ENCODE results near the gene PIGU. TPM values are rescaled to one million over a fixed set of nuclear protein-coding genes. Genes with fewer than 3 reads are reported as not detected.

The PIGU gene
- polyA plus RNA-seq, 3 donors = 5.8 to 11.3 (median 10.9) TPM

GRCh38 chr20:34562641-34563040 lies 114.3 kb downstream of the PIGU start:
- Histone ChIP-seq H3K9ac (ENCODE audit: insufficient read depth, low read length, poor library complexity, severe bottlenecking) (no peak overlapping the region), H3K4me2 (replicated peaks; ENCODE audit: extremely low read depth, low read length, poor library complexity, severe bottlenecking) (no peak overlapping the region), H3K27ac (ENCODE audit: low read depth in 1 of 2, low read length in 2 of 2) (peak overlapping the region in 1 of 2 donors; percentile 3), H3K4me1 (ENCODE audit: control insufficient read depth in 1 of 2, insufficient read depth in 2 of 2, low read length in 2 of 2) (peaks cover 6 to 13% of the 10 kb centered on the region in 2 donors), H3K27me3 (ENCODE audit: control insufficient read depth in 2 of 2, insufficient read depth in 2 of 2, low read length in 2 of 2) (no peaks in the 10 kb centered on the region), H3K79me2 (ENCODE audit: insufficient read depth, low read length) (no peaks in the 10 kb centered on the region), H4K20me1 (ENCODE audit: insufficient read depth, low read length) (no peaks in the 10 kb centered on the region), H3K9me3 (replicated peaks in 1 of 2; ENCODE audit: control insufficient read depth in 1 of 2, insufficient read depth in 1 of 2, low read length in 2 of 2) (no peaks in the 10 kb centered on the region), H3K4me3 (replicated peaks in 1 of 3; ENCODE audit: low read depth in 2 of 3, low read length in 3 of 3) (no peak overlapping the region), H3K36me3 (replicated peaks in 1 of 2; ENCODE audit: control insufficient read depth in 1 of 2, insufficient read depth in 2 of 2, low read length in 2 of 2) (no peaks in the 10 kb centered on the region), H2AFZ (ENCODE audit: insufficient read depth, low read depth, low read length, poor library complexity, severe bottlenecking) (no peak overlapping the region)
- Mint-ChIP-seq H3K9me3 (peaks cover 0 to 1% (median 0%) of the 10 kb centered on the region in 7 donors), H3K4me3 (no peak overlapping the region), H3K27me3 (ENCODE audit: low read depth in 3 of 3) (peaks cover 0 to 2% (median 0%) of the 10 kb centered on the region in 3 donors), H3K27ac (peak overlapping the region in 1 of 7 donors; percentile 14), H3K36me3 (peaks cover 5 to 11% of the 10 kb centered on the region in 2 donors), H3K4me1 (peaks cover 5% of the 10 kb centered on the region)
- WGBS (ENCODE audit: insufficient coverage) = 79% methylated on average over 4 of the region's 5 CpGs
- TF ChIP-seq CTCF (IDR thresholded peaks at IDR 0.05) = peak; percentile 41
- no peak for DNase-seq
- intact Hi-C loops (cut with micrococcal nuclease) = loop anchor here in 1 of 2 donors (5.0 kb wide), 1 partner anchor 145 kb away; no protein-coding TSS in a partner anchor

- Histone ChIP-seq H3K27me3 (ENCODE audit: control insufficient read depth in 2 of 2, insufficient read depth in 2 of 2, low read length in 2 of 2) (no peaks in the 10 kb centered on the region), H3K4me3 (replicated peaks in 1 of 3; ENCODE audit: low read depth in 2 of 3, low read length in 3 of 3) (no peak overlapping the region), H4K20me1 (ENCODE audit: insufficient read depth, low read length) (no peaks in the 10 kb centered on the region), H3K36me3 (replicated peaks in 1 of 2; ENCODE audit: control insufficient read depth in 1 of 2, insufficient read depth in 2 of 2, low read length in 2 of 2) (no peaks in the 10 kb centered on the region), H3K9me3 (replicated peaks in 1 of 2; ENCODE audit: control insufficient read depth in 1 of 2, insufficient read depth in 1 of 2, low read length in 2 of 2) (no peaks in the 10 kb centered on the region), H3K4me2 (replicated peaks; ENCODE audit: extremely low read depth, low read length, poor library complexity, severe bottlenecking) (no peak overlapping the region), H2AFZ (ENCODE audit: insufficient read depth, low read depth, low read length, poor library complexity, severe bottlenecking) (no peak overlapping the region), H3K27ac (ENCODE audit: low read depth in 1 of 2, low read length in 2 of 2) (peak overlapping the region in 1 of 2 donors; percentile 3), H3K9ac (ENCODE audit: insufficient read depth, low read length, poor library complexity, severe bottlenecking) (no peak overlapping the region), H3K4me1 (ENCODE audit: control insufficient read depth in 1 of 2, insufficient read depth in 2 of 2, low read length in 2 of 2) (peaks cover 7 to 16% of the 10 kb centered on the region in 2 donors), H3K79me2 (ENCODE audit: insufficient read depth, low read length) (no peaks in the 10 kb centered on the region)
- intact Hi-C loops (cut with micrococcal nuclease) = loop anchor here in 1 of 2 donors (5.0 kb wide), 1 partner anchor 146 kb away; no protein-coding TSS in a partner anchor
- Mint-ChIP-seq H3K4me1 (peaks cover 5% of the 10 kb centered on the region), H3K27me3 (ENCODE audit: low read depth in 3 of 3) (peaks cover 0 to 2% (median 0%) of the 10 kb centered on the region in 3 donors), H3K4me3 (no peak overlapping the region), H3K36me3 (peaks cover 4 to 5% of the 10 kb centered on the region in 2 donors), H3K9me3 (peaks cover 0 to 1% (median 0%) of the 10 kb centered on the region in 7 donors), H3K27ac (peak overlapping the region in 3 of 7 donors; percentile 23 to 60 (median 52))
- no peak for TF ChIP-seq CTCF (IDR thresholded peaks at IDR 0.05)
- DNase-seq = no peak
- 92% methylated on average over 10 of the region's 10 CpGs for WGBS (ENCODE audit: insufficient coverage)
Measured at GRCh38 chr20:34561661-34562060, 115.2 kb downstream of the PIGU start.
